ENCODE data around the gene ZDHHC4.
"Not testable (repeated sequence)": the region's sequence is repeated elsewhere in the genome, so short reads cannot be mapped to it uniquely, and the experiment has no call there.

Gene ZDHHC4

DNA sequence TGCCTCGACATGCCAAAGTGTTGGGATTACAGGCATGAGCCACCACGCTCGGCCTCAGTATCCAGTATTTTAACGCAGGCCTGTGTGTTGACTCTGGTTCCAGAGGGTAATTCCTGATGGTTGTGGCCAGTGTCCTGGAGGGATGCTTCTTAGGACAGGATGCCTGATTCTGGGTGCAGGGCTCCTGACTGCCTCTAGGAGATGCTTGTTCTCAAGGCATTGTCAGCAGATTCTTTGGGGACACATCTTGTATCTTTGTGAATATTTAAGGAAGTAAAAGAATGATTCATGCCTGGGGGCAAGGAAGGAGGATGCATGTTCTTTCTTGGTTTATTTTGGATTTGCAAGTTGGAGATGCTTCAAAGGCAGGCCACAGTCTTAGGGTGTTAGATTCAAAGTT lies 2.2 kb downstream of the ZDHHC4 start:
- Histone ChIP-seq H3K27ac (ENCODE audit: low read length) (no peak overlapping the region), H3K4me2 (ENCODE audit: low read depth, low read length) (no peak overlapping the region), H3K36me3 (replicated peaks; ENCODE audit: insufficient read depth, low read length) (no peaks in the 10 kb centered on the region)

GRCh38 chr7:6585746-6586432 lies 8.6 kb downstream of the ZDHHC4 start:
- not testable (repeated sequence) for H3K27me3 ChIP-seq (replicated peaks; ENCODE audit: insufficient read depth, low read length); H3K36me3 ChIP-seq (replicated peaks; ENCODE audit: insufficient read depth, low read length); H3K9ac ChIP-seq (ENCODE audit: low read length); H3K9me3 ChIP-seq (replicated peaks; ENCODE audit: insufficient read depth, low read length); H3K4me1 ChIP-seq (ENCODE audit: low read length); H3K4me2 ChIP-seq (ENCODE audit: low read depth, low read length); H3K9me2 ChIP-seq (replicated peaks; ENCODE audit: insufficient read depth, low read length); H4K20me1 ChIP-seq (ENCODE audit: insufficient read depth, low read length); H3K79me2 ChIP-seq (ENCODE audit: low read length); H3F3A ChIP-seq (ENCODE audit: insufficient read depth, low read length); H3K27ac ChIP-seq (ENCODE audit: low read length); DNase-seq; H2AFZ ChIP-seq (ENCODE audit: low read length); H3K4me3 ChIP-seq (ENCODE audit: low read length)

More for the DNA sequence above, 2.2 kb downstream of the ZDHHC4 start:
- peaks cover 3% of the 10 kb centered on the region; the same call in 1 of the 2 replicates for H3F3A ChIP-seq (ENCODE audit: insufficient read depth, low read length)
- no peak for DNase-seq
- H3K9me2 ChIP-seq (replicated peaks; ENCODE audit: insufficient read depth, low read length) = no peaks in the 10 kb centered on the region
- H3K4me3 ChIP-seq (ENCODE audit: low read length) = no peak overlapping the region
- no peaks in the 10 kb centered on the region for H3K9me3 ChIP-seq (replicated peaks; ENCODE audit: insufficient read depth, low read length)
- H3K27me3 ChIP-seq (replicated peaks; ENCODE audit: insufficient read depth, low read length) = no peaks in the 10 kb centered on the region; the same call in 1 of the 2 replicates
- TF ChIP-seq, protein P1, sequence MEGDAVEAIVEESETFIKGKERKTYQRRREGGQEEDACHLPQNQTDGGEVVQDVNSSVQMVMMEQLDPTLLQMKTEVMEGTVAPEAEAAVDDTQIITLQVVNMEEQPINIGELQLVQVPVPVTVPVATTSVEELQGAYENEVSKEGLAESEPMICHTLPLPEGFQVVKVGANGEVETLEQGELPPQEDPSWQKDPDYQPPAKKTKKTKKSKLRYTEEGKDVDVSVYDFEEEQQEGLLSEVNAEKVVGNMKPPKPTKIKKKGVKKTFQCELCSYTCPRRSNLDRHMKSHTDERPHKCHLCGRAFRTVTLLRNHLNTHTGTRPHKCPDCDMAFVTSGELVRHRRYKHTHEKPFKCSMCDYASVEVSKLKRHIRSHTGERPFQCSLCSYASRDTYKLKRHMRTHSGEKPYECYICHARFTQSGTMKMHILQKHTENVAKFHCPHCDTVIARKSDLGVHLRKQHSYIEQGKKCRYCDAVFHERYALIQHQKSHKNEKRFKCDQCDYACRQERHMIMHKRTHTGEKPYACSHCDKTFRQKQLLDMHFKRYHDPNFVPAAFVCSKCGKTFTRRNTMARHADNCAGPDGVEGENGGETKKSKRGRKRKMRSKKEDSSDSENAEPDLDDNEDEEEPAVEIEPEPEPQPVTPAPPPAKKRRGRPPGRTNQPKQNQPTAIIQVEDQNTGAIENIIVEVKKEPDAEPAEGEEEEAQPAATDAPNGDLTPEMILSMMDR (IDR thresholded peaks at IDR 0.05; ENCODE audit: low read length) = no peak; the same call in 1 of the 2 replicates
- TF ChIP-seq EZH2 (optimal IDR thresholded peaks at IDR 0.05; ENCODE audit: low read depth, low read length) (no peak), EZH2phosphoT487 (IDR thresholded peaks at IDR 0.05; ENCODE audit: low read length) (no peak)
- H3K4me1 ChIP-seq (ENCODE audit: low read length) = no peaks in the 10 kb centered on the region
- no peak overlapping the region for H3K9ac ChIP-seq (ENCODE audit: low read length)
- no peaks in the 10 kb centered on the region for H4K20me1 ChIP-seq (ENCODE audit: insufficient read depth, low read length)
- no peaks in the 10 kb centered on the region for H3K79me2 ChIP-seq (ENCODE audit: low read length)
- no peak overlapping the region for H2AFZ ChIP-seq (ENCODE audit: low read length)

DNA sequence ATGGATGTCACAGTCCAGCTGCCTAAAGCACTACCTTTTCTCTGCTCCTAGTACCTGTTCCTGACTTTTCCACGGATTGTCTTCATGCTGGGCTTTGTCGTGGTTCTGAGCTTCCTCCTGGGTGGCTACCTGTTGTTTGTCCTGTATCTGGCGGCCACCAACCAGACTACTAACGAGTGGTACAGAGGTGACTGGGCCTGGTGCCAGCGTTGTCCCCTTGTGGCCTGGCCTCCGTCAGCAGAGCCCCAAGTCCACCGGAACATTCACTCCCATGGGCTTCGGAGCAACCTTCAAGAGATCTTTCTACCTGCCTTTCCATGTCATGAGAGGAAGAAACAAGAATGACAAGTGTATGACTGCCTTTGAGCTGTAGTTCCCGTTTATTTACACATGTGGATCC lies 11.3 kb downstream of the ZDHHC4 start:
- H3K36me3 ChIP-seq (replicated peaks; ENCODE audit: insufficient read depth, low read length) = no peaks in the 10 kb centered on the region
- no peaks in the 10 kb centered on the region for H3K9me2 ChIP-seq (replicated peaks; ENCODE audit: insufficient read depth, low read length)
- no peak for DNase-seq
- peaks cover 23% of the 10 kb centered on the region for H3K79me2 ChIP-seq (ENCODE audit: low read length)
- H3K9ac ChIP-seq (ENCODE audit: low read length) = no peak overlapping the region
- H2AFZ ChIP-seq (ENCODE audit: low read length) = no peak overlapping the region
- H3K4me3 ChIP-seq (ENCODE audit: low read length) = no peak overlapping the region
- peaks cover 7% of the 10 kb centered on the region; the same call in 1 of the 2 replicates for H3K4me1 ChIP-seq (ENCODE audit: low read length)
- H3F3A ChIP-seq (ENCODE audit: insufficient read depth, low read length) = peaks cover 8% of the 10 kb centered on the region
- no peak overlapping the region for H3K27ac ChIP-seq (ENCODE audit: low read length)
- H4K20me1 ChIP-seq (ENCODE audit: insufficient read depth, low read length) = no peaks in the 10 kb centered on the region
- H3K9me3 ChIP-seq (replicated peaks; ENCODE audit: insufficient read depth, low read length) = no peaks in the 10 kb centered on the region
- no peak overlapping the region for H3K4me2 ChIP-seq (ENCODE audit: low read depth, low read length)
- TF ChIP-seq, protein P1 (IDR thresholded peaks at IDR 0.05; ENCODE audit: low read length) = no peak
- TF ChIP-seq EZH2 (optimal IDR thresholded peaks at IDR 0.05; ENCODE audit: low read depth, low read length) = no peak
- H3K27me3 ChIP-seq (replicated peaks; ENCODE audit: insufficient read depth, low read length) = no peaks in the 10 kb centered on the region

DNA sequence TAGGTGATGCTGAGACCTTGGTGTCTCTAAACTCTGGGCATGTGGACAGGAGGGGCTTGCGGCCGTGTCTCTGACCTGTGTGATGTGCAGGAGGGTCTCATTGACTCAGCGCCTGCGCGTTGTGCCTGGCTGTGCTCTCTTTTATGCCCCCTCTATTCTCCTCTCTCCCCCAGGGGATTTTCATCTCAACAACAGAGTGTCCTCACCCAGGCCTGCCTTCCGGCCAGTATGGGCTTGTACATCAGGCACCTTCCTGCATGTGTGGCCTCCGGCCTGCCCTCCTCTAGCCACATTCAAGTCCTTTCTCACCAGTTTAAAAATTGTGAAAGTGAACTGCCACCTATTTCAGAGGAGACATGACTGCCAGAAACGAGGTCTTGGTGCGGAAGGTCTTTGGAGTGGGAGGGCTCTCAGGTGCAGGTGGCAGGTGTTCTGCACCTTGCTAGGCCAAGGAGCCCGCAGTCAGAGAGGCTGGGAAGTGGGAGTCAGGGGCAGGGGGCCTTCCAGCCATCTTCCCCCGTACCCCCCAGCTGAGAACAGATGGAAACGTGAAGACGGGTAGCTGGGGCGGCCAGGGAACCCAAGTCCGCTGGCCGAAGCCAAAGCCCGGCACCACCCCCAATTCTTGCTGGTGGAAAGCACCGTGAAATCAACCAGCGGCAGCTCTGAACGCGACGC lies 12.0 kb downstream of the ZDHHC4 start:
- Histone ChIP-seq H3K4me3 (ENCODE audit: low read length) (peak overlapping the region; percentile 51; the same call in 1 of the 2 replicates), H3K27me3 (replicated peaks; ENCODE audit: insufficient read depth, low read length) (no peaks in the 10 kb centered on the region), H3K79me2 (ENCODE audit: low read length) (peaks cover 23% of the 10 kb centered on the region), H3K36me3 (replicated peaks; ENCODE audit: insufficient read depth, low read length) (no peaks in the 10 kb centered on the region), H3K9me2 (replicated peaks; ENCODE audit: insufficient read depth, low read length) (no peaks in the 10 kb centered on the region), H3K27ac (ENCODE audit: low read length) (peak overlapping the region; percentile 55; the same call in 1 of the 2 replicates), H3K4me2 (ENCODE audit: low read depth, low read length) (peak overlapping the region; percentile 86), H3K9ac (ENCODE audit: low read length) (peak overlapping the region; percentile 40; the same call in 1 of the 2 replicates), H3K9me3 (replicated peaks; ENCODE audit: insufficient read depth, low read length) (no peaks in the 10 kb centered on the region), H4K20me1 (ENCODE audit: insufficient read depth, low read length) (no peaks in the 10 kb centered on the region), H3K4me1 (ENCODE audit: low read length) (peaks cover 7% of the 10 kb centered on the region; the same call in 1 of the 2 replicates), H3F3A (ENCODE audit: insufficient read depth, low read length) (peaks cover 8% of the 10 kb centered on the region), H2AFZ (ENCODE audit: low read length) (peak overlapping the region; percentile 69)
- no peak for TF ChIP-seq EZH2 (optimal IDR thresholded peaks at IDR 0.05; ENCODE audit: low read depth, low read length)
- TF ChIP-seq, protein P1 (IDR thresholded peaks at IDR 0.05; ENCODE audit: low read length) = no peak
- TF ChIP-seq EZH2phosphoT487 (IDR thresholded peaks at IDR 0.05; ENCODE audit: low read length) = no peak
- no peak for DNase-seq
